Erythroblast (primary cell): ENCODE results near the gene ANKRD28.
"Not testable (repeated sequence)": the region's sequence is repeated elsewhere in the genome, so short reads cannot be mapped to it uniquely, and the experiment has no call there.

ENCODE experiments used
- GATA1 ChIP-seq: IDR thresholded peaks from 2 replicates; pipeline ENCODE4 v1.6.1; 2011; ENCODE audit warnings: low read depth, mild to moderate bottlenecking, control low read depth, low read length, moderate library complexity
- POLR2A ChIP-seq: IDR thresholded peaks from 2 replicates; pipeline ENCODE4 v1.6.1; 2011; ENCODE audit warnings: mild to moderate bottlenecking, low read length

DNA sequence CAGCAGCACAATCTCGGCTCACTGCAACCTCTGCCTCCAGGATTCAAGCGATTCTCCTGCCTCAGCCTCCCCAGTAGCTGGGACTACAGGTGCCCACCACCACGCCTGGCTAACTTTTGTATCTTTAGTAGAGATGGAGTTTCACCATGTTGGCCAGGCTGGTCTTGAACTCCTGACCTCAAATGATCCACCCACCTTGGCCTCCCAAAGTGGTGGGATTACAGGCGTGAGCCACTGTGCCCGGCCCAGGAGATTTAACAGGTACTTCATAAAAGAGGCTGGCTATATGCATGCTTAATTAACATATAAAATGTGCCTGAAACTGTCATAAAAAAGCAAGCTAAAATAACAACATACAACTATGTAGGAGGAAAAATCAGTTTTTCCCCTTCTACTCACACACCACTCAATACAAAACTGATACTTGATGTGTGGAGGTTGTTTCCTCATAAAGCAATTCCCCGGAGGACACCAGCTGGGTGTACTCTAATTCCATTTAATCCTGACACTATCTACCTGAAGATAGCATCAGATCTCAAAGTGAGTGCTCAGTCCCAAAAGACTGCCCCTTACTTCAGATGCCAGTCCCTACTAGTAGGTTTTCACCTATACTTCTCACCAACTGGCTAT, 22.7 kb downstream of the ANKRD28 start:
- TF ChIP-seq POLR2A, GATA1: not testable (repeated sequence)
